ENCODE data around the gene FGF9. TPM values are rescaled to one million over a fixed set of nuclear protein-coding genes. Genes with fewer than 3 reads are reported as not detected.

Gene FGF9
- polyA plus RNA-seq, 1 donor (not counting 4 experiments of a cell fraction or from before 2014, with no cell fraction given), result not detected

DNA sequence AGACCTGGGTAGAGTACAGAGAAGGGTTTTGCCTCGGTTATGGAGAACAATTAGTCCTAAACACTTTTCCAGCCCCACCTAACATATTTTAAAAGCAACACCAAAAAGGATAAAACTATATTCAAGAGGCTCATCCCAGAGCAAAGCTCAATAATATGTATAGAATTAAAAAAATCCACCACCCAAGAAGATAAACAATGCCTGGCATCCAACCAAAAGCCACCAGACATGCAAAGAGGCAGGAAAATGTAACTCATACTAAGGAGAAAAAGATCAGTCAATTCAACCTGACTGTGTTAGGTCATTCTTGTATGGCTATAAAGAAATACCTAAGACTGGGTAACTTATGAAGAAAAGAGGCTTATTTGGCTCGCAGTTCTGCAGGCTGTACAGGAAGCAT lies 39.3 kb downstream of the FGF9 start:
- Histone ChIP-seq H3K4me2 (ENCODE audit: control insufficient read depth, extremely low read depth, insufficient read depth, low read depth, low read length) (peak overlapping the region; percentile 45), H2AFZ (ENCODE audit: control insufficient read depth, low read length) (peak overlapping the region; percentile 89), H3K4me3 (ENCODE audit: control insufficient read depth in 2 of 3, extremely low read depth in 1 of 3, insufficient read depth in 2 of 3, low read depth in 1 of 3, low read length in 3 of 3) (no peak overlapping the region), H3K79me2 (ENCODE audit: control insufficient read depth, insufficient read depth, low read length) (no peaks in the 10 kb centered on the region), H4K20me1 (ENCODE audit: control insufficient read depth, extremely low read depth, insufficient read depth, low read length) (no peaks in the 10 kb centered on the region), H3K9ac (ENCODE audit: control insufficient read depth, extremely low read depth, insufficient read depth, low read length) (no peak overlapping the region), H3K4me1 (ENCODE audit: control insufficient read depth, extremely low read depth, insufficient read depth, low read length) (peaks cover 8% of the 10 kb centered on the region), H3K36me3 (ENCODE audit: control insufficient read depth in 2 of 2, extremely low read depth in 1 of 2, insufficient read depth in 2 of 2, low read length in 2 of 2) (no peaks in the 10 kb centered on the region), H3K27me3 (ENCODE audit: control insufficient read depth, extremely low read depth, insufficient read depth, low read length) (no peaks in the 10 kb centered on the region), H3K9me1 (ENCODE audit: control insufficient read depth, extremely low read depth, insufficient read depth, low read length) (no peaks in the 10 kb centered on the region), H3K9me3 (ENCODE audit: control insufficient read depth, low read depth, low read length) (no peaks in the 10 kb centered on the region), H3K27ac (ENCODE audit: control insufficient read depth, insufficient read depth, low read length) (peak overlapping the region; percentile 24)
- TF ChIP-seq EZH2 (IDR thresholded peaks at IDR 0.05; ENCODE audit: low read length), result no peak
- TF ChIP-seq CTCF (optimal IDR thresholded peaks at IDR 0.05 in 1 of 3, IDR thresholded peaks at IDR 0.05 in 1 of 3, conservative IDR thresholded peaks at IDR 0.05 in 1 of 3; ENCODE audit: extremely low read depth in 1 of 3, insufficient read depth in 2 of 3, low read length in 3 of 3), result no peak
- dilution Hi-C loops (cut with MboI; ENCODE audit: extremely low pct_ligation_motif_present, low sequenced_read_pairs), result no loop called here
- no peak for DNase-seq (ENCODE audit: low read depth, low spot score)
- FAIRE-seq, result no peak

- no peaks in the 10 kb centered on the region for H3K79me2 ChIP-seq (ENCODE audit: control insufficient read depth, insufficient read depth, low read length)
- H4K20me1 ChIP-seq (ENCODE audit: control insufficient read depth, extremely low read depth, insufficient read depth, low read length), result no peaks in the 10 kb centered on the region
- H3K4me3 ChIP-seq (ENCODE audit: control insufficient read depth in 2 of 3, extremely low read depth in 1 of 3, insufficient read depth in 2 of 3, low read depth in 1 of 3, low read length in 3 of 3), result no peak overlapping the region
- H3K27ac ChIP-seq (ENCODE audit: control insufficient read depth, insufficient read depth, low read length), result no peak overlapping the region
- H2AFZ ChIP-seq (ENCODE audit: control insufficient read depth, low read length), result peak overlapping the region; percentile 50
- peak; percentile 21 for DNase-seq (ENCODE audit: low read depth, low spot score)
- no peaks in the 10 kb centered on the region for H3K9me1 ChIP-seq (ENCODE audit: control insufficient read depth, extremely low read depth, insufficient read depth, low read length)
- TF ChIP-seq EZH2 (IDR thresholded peaks at IDR 0.05; ENCODE audit: low read length) (no peak), CTCF (optimal IDR thresholded peaks at IDR 0.05 in 1 of 3, IDR thresholded peaks at IDR 0.05 in 1 of 3, conservative IDR thresholded peaks at IDR 0.05 in 1 of 3; ENCODE audit: extremely low read depth in 1 of 3, insufficient read depth in 2 of 3, low read length in 3 of 3) (no peak)
- no peaks in the 10 kb centered on the region for H3K9me3 ChIP-seq (ENCODE audit: control insufficient read depth, low read depth, low read length)
- H3K4me2 ChIP-seq (ENCODE audit: control insufficient read depth, extremely low read depth, insufficient read depth, low read depth, low read length), result peak overlapping the region; percentile 22
- no peaks in the 10 kb centered on the region for H3K36me3 ChIP-seq (ENCODE audit: control insufficient read depth in 2 of 2, extremely low read depth in 1 of 2, insufficient read depth in 2 of 2, low read length in 2 of 2)
- H3K4me1 ChIP-seq (ENCODE audit: control insufficient read depth, extremely low read depth, insufficient read depth, low read length), result peaks cover 11% of the 10 kb centered on the region
- dilution Hi-C loops (cut with MboI; ENCODE audit: extremely low pct_ligation_motif_present, low sequenced_read_pairs), result no loop called here
- no peaks in the 10 kb centered on the region for H3K27me3 ChIP-seq (ENCODE audit: control insufficient read depth, extremely low read depth, insufficient read depth, low read length)
- no peak overlapping the region for H3K9ac ChIP-seq (ENCODE audit: control insufficient read depth, extremely low read depth, insufficient read depth, low read length)
- FAIRE-seq, result peak; percentile 69
These were observed 46.9 kb downstream of the FGF9 start for GRCh38 chr13:21717817-21718216.
